Tibial nerve (tissue), 3 donors: ENCODE data around the gene KRT84.

Experiments used
- POLR2A ChIP-seq, 2 donors: fragments of 450-650 bp; IDR thresholded peaks; one replicate each; pipeline ENCODE4 v1.6.1; 2017; ENCODE audit warnings: antibody characterized with exemption in 2 of 2, mild to moderate bottlenecking in 2 of 2, moderate library complexity in 2 of 2
- TF ChIP-seq, protein P1 (sequence below), 5 experiments: fragments of 200-600 bp in 3 of 5; fragments of 450-650 bp in 2 of 5; sonication (generic) in 3 of 5; IDR thresholded peaks; one replicate each; pipeline ENCODE4 v1.5.1; 2016 to 2019; ENCODE audit warnings: antibody characterized with exemption in 5 of 5, mild to moderate bottlenecking in 3 of 5, moderate library complexity in 2 of 5

GRCh38 chr12:52378091-52378490, 7.4 kb downstream of the KRT84 start:
- TF ChIP-seq POLR2A (IDR thresholded peaks at IDR 0.05) = no peak
- TF ChIP-seq, protein P1, sequence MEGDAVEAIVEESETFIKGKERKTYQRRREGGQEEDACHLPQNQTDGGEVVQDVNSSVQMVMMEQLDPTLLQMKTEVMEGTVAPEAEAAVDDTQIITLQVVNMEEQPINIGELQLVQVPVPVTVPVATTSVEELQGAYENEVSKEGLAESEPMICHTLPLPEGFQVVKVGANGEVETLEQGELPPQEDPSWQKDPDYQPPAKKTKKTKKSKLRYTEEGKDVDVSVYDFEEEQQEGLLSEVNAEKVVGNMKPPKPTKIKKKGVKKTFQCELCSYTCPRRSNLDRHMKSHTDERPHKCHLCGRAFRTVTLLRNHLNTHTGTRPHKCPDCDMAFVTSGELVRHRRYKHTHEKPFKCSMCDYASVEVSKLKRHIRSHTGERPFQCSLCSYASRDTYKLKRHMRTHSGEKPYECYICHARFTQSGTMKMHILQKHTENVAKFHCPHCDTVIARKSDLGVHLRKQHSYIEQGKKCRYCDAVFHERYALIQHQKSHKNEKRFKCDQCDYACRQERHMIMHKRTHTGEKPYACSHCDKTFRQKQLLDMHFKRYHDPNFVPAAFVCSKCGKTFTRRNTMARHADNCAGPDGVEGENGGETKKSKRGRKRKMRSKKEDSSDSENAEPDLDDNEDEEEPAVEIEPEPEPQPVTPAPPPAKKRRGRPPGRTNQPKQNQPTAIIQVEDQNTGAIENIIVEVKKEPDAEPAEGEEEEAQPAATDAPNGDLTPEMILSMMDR (IDR thresholded peaks at IDR 0.05) = no peak
